Lower leg skin (tissue), 3 donors: ENCODE data around the gene ANTXR1.

Source experiments
- CTCF ChIP-seq, 3 donors: fragments of 450-650 bp; IDR thresholded peaks; one replicate each; pipeline ENCODE4 v1.5.1; 2016; ENCODE audit warnings: antibody characterized with exemption in 3 of 3, mild to moderate bottlenecking in 3 of 3, moderate library complexity in 2 of 3
- POLR2A ChIP-seq, 2 donors: fragments of 450-650 bp; IDR thresholded peaks; one replicate each; pipeline ENCODE4 v1.6.1; 2016 to 2017; ENCODE audit warnings: antibody characterized with exemption in 2 of 2, mild to moderate bottlenecking in 1 of 2, moderate library complexity in 1 of 2

- TF ChIP-seq CTCF (IDR thresholded peaks at IDR 0.05) (no peak), POLR2A (IDR thresholded peaks at IDR 0.05) (no peak)
Measured at GRCh38 chr2:69224512-69224837, 211.5 kb downstream of the ANTXR1 start.
